SK-N-SH treated with all-trans-retinoic acid at 6 μM for 48 hours (cell line): ENCODE results near the gene PIK3R1.

Experiments used
- ATAC-seq: fragments of 200-7000 bp; cut with Tn5 transposase; 3 replicates; pipeline ENCODE4 v1.9.1; 2020; ENCODE audit warnings: mild to moderate bottlenecking, moderate library complexity
- ARNTL ChIP-seq: fragments of 450-650 bp; formaldehyde crosslinking; IDR thresholded peaks from 2 replicates; pipeline ENCODE4 v1.5.0; 2020; ENCODE audit warnings: low read depth, mild to moderate bottlenecking, moderate library complexity, borderline replicate concordance
- BACH2 ChIP-seq: fragments of 250-450 bp; sonication (Bioruptor Pico); IDR thresholded peaks from 2 replicates; pipeline ENCODE4 v1.9.0; 2021; ENCODE audit warnings: mild to moderate bottlenecking, borderline replicate concordance
- CSDC2 ChIP-seq: fragments of 250-450 bp; sonication (Bioruptor Pico); IDR thresholded peaks from 2 replicates; pipeline ENCODE4 v1.5.0; 2020; ENCODE audit warnings: mild to moderate bottlenecking, moderate library complexity
- ESRRG ChIP-seq: fragments of 250-450 bp; sonication (Bioruptor Pico); IDR thresholded peaks from 2 replicates; pipeline ENCODE4 v1.6.1; 2021; ENCODE audit warnings: mild to moderate bottlenecking
- GLIS3 ChIP-seq: fragments of 250-450 bp; sonication (Bioruptor Pico); IDR thresholded peaks from 2 replicates; pipeline ENCODE4 v1.5.0; 2020; ENCODE audit warnings: mild to moderate bottlenecking, moderate library complexity
- ISL1 ChIP-seq: fragments of 250-450 bp; sonication (Bioruptor Pico); IDR thresholded peaks from 2 replicates; pipeline ENCODE4 v2.1.2; 2022; ENCODE audit warnings: mild to moderate bottlenecking, moderate library complexity
- PPARA ChIP-seq: fragments of 250-450 bp; sonication (Bioruptor Pico); IDR thresholded peaks from 2 replicates; pipeline ENCODE4 v1.5.0; 2020; ENCODE audit warnings: mild to moderate bottlenecking, borderline replicate concordance
- RARB ChIP-seq: fragments of 250-450 bp; sonication (Bioruptor Pico); IDR thresholded peaks from 2 replicates; pipeline ENCODE4 v1.8.0; 2021; ENCODE audit warnings: mild to moderate bottlenecking, moderate library complexity
- SNAI2 ChIP-seq: fragments of 250-450 bp; sonication (Bioruptor Pico); IDR thresholded peaks from 2 replicates; pipeline ENCODE4 v1.5.0; 2020; ENCODE audit warnings: mild to moderate bottlenecking, moderate library complexity
- TCF4 ChIP-seq: fragments of 250-450 bp; sonication (Bioruptor Pico); IDR thresholded peaks from 2 replicates; pipeline ENCODE4 v1.8.0; 2021; ENCODE audit warnings: mild to moderate bottlenecking, moderate library complexity, borderline replicate concordance
- TOX ChIP-seq: fragments of 250-450 bp; sonication (Bioruptor Pico); IDR thresholded peaks from 2 replicates; pipeline ENCODE4 v1.8.0; 2021; ENCODE audit warnings: mild to moderate bottlenecking, moderate library complexity, borderline replicate concordance
- ZC3H10 ChIP-seq: fragments of 250-450 bp; sonication (Bioruptor Pico); IDR thresholded peaks from 2 replicates; pipeline ENCODE4 v1.5.1; 2021; ENCODE audit warnings: mild to moderate bottlenecking, moderate library complexity
- ZNF565 ChIP-seq: fragments of 450-650 bp; formaldehyde crosslinking; conservative IDR thresholded peaks from 2 replicates; pipeline ENCODE4 v1.5.0; 2020; ENCODE audit warnings: low read depth, mild to moderate bottlenecking, moderate library complexity
- TF ChIP-seq, protein P1 (sequence below): fragments of 250-450 bp; sonication (Bioruptor Pico); IDR thresholded peaks from 2 replicates; pipeline ENCODE4 v1.5.1; 2021; ENCODE audit warnings: mild to moderate bottlenecking, moderate library complexity
- TF ChIP-seq, protein P2 (sequence below): fragments of 250-450 bp; sonication (Bioruptor Pico); IDR thresholded peaks from 2 replicates; pipeline ENCODE4 v1.5.0; 2020; ENCODE audit warnings: mild to moderate bottlenecking, moderate library complexity
- TF ChIP-seq, protein P3 (sequence below): fragments of 250-450 bp; sonication (Bioruptor Pico); IDR thresholded peaks from 2 replicates; pipeline ENCODE4 v1.5.1; 2020; ENCODE audit warnings: low read depth, mild to moderate bottlenecking, moderate library complexity
- TF ChIP-seq, protein P4 (sequence below): fragments of 250-450 bp; sonication (Bioruptor Pico); IDR thresholded peaks from 2 replicates; pipeline ENCODE4 v1.8.0; 2020; ENCODE audit warnings: mild to moderate bottlenecking, moderate library complexity, borderline replicate concordance
- TF ChIP-seq, protein P5 (sequence below): fragments of 250-450 bp; sonication (Bioruptor Pico); IDR thresholded peaks from 2 replicates; pipeline ENCODE4 v1.8.0; 2021; ENCODE audit warnings: low read depth, mild to moderate bottlenecking, moderate library complexity, borderline replicate concordance

PIK3R1 gene

DNA sequence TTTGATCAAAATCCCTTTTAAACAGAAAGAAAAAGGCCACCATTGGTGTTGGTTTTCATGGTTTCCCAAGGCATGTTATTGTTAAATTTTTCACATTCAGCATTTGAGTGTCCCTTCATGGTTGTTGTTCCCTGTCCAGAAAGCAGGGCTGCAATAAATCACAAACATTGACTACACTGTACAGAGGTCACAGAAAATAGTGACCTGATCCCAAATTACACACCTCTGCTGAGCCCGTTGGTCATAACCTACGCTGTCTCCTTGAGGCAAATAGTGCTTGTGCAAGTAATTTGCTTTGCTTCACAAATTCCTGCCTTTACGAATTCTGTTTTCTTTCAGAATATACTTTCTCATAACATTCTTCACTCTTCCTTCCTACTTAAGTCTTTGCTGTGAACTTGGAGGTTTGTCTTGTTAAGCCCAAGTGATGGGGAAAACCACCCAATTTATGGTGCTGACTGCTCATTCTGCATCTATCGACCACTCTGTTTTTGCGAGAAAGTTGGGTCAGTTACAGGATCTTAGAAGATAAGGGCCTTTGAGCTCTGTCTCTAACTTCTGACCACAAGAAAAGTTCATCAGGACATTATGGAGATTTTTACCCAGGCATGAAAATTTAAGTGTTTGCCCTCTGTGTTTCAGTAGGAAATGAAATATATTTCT is 16.0 kb downstream of the PIK3R1 start:
- ATAC-seq, result no peak
- TF ChIP-seq, protein P1, sequence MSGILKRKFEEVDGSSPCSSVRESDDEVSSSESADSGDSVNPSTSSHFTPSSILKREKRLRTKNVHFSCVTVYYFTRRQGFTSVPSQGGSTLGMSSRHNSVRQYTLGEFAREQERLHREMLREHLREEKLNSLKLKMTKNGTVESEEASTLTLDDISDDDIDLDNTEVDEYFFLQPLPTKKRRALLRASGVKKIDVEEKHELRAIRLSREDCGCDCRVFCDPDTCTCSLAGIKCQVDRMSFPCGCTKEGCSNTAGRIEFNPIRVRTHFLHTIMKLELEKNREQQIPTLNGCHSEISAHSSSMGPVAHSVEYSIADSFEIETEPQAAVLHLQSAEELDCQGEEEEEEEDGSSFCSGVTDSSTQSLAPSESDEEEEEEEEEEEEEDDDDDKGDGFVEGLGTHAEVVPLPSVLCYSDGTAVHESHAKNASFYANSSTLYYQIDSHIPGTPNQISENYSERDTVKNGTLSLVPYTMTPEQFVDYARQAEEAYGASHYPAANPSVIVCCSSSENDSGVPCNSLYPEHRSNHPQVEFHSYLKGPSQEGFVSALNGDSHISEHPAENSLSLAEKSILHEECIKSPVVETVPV (CRISPR knock-in tag), result no peak
- TF ChIP-seq GLIS3 (CRISPR knock-in tag) (no peak), ZNF565 (no peak), PPARA (CRISPR knock-in tag) (no peak), ESRRG (CRISPR knock-in tag) (no peak), CSDC2 (CRISPR knock-in tag) (no peak), RARB (CRISPR knock-in tag) (no peak), BACH2 (CRISPR knock-in tag) (no peak), TCF4 (CRISPR knock-in tag) (no peak), ISL1 (CRISPR knock-in tag) (no peak)
- TF ChIP-seq, protein P2, sequence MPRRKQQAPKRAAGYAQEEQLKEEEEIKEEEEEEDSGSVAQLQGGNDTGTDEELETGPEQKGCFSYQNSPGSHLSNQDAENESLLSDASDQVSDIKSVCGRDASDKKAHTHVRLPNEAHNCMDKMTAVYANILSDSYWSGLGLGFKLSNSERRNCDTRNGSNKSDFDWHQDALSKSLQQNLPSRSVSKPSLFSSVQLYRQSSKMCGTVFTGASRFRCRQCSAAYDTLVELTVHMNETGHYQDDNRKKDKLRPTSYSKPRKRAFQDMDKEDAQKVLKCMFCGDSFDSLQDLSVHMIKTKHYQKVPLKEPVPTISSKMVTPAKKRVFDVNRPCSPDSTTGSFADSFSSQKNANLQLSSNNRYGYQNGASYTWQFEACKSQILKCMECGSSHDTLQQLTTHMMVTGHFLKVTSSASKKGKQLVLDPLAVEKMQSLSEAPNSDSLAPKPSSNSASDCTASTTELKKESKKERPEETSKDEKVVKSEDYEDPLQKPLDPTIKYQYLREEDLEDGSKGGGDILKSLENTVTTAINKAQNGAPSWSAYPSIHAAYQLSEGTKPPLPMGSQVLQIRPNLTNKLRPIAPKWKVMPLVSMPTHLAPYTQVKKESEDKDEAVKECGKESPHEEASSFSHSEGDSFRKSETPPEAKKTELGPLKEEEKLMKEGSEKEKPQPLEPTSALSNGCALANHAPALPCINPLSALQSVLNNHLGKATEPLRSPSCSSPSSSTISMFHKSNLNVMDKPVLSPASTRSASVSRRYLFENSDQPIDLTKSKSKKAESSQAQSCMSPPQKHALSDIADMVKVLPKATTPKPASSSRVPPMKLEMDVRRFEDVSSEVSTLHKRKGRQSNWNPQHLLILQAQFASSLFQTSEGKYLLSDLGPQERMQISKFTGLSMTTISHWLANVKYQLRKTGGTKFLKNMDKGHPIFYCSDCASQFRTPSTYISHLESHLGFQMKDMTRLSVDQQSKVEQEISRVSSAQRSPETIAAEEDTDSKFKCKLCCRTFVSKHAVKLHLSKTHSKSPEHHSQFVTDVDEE (CRISPR knock-in tag), result no peak
- TF ChIP-seq, protein P3, sequence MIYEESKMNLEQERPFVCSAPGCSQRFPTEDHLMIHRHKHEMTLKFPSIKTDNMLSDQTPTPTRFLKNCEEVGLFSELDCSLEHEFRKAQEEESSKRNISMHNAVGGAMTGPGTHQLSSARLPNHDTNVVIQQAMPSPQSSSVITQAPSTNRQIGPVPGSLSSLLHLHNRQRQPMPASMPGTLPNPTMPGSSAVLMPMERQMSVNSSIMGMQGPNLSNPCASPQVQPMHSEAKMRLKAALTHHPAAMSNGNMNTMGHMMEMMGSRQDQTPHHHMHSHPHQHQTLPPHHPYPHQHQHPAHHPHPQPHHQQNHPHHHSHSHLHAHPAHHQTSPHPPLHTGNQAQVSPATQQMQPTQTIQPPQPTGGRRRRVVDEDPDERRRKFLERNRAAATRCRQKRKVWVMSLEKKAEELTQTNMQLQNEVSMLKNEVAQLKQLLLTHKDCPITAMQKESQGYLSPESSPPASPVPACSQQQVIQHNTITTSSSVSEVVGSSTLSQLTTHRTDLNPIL (CRISPR knock-in tag), result no peak

DNA sequence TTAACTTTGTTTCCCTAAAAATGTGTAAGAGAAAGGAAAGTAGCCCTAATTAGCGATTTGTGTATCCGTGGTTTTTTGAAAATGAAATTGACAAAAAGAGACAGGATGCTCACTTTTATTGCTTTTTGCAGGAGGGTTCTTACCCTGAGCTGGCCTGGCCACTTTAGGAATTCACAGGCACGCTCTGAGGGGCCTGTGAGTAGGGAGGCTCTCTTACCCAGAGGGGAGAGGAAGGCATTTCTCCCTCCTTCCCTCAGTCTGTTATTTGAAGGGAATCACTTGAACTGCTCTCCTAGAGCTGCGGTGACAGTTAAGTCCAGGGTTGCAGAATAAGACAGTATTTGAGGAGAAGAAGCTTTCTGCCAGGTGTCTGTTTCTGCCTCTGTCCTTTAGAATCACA is 16.7 kb downstream of the PIK3R1 start:
- TF ChIP-seq, protein P4, sequence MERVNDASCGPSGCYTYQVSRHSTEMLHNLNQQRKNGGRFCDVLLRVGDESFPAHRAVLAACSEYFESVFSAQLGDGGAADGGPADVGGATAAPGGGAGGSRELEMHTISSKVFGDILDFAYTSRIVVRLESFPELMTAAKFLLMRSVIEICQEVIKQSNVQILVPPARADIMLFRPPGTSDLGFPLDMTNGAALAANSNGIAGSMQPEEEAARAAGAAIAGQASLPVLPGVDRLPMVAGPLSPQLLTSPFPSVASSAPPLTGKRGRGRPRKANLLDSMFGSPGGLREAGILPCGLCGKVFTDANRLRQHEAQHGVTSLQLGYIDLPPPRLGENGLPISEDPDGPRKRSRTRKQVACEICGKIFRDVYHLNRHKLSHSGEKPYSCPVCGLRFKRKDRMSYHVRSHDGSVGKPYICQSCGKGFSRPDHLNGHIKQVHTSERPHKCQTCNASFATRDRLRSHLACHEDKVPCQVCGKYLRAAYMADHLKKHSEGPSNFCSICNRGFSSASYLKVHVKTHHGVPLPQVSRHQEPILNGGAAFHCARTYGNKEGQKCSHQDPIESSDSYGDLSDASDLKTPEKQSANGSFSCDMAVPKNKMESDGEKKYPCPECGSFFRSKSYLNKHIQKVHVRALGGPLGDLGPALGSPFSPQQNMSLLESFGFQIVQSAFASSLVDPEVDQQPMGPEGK (CRISPR knock-in tag), result no peak
- TF ChIP-seq TOX (no peak), ZC3H10 (CRISPR knock-in tag) (no peak), ARNTL (no peak), TCF4 (CRISPR knock-in tag) (no peak), SNAI2 (CRISPR knock-in tag) (no peak)
- TF ChIP-seq, protein P1 (CRISPR knock-in tag), result no peak
- TF ChIP-seq, protein P5, sequence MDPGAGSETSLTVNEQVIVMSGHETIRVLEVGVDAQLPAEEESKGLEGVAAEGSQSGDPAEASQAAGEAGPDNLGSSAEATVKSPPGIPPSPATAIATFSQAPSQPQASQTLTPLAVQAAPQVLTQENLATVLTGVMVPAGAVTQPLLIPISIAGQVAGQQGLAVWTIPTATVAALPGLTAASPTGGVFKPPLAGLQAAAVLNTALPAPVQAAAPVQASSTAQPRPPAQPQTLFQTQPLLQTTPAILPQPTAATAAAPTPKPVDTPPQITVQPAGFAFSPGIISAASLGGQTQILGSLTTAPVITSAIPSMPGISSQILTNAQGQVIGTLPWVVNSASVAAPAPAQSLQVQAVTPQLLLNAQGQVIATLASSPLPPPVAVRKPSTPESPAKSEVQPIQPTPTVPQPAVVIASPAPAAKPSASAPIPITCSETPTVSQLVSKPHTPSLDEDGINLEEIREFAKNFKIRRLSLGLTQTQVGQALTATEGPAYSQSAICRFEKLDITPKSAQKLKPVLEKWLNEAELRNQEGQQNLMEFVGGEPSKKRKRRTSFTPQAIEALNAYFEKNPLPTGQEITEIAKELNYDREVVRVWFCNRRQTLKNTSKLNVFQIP (CRISPR knock-in tag), result no peak
- TF ChIP-seq, protein P2 (CRISPR knock-in tag), result no peak
- ATAC-seq, result no peak
